HS-5 (cell line): Measurements from ENCODE around the gene CARS1.

Experiments used
- DNase-seq: peaks from one replicate; pipeline ENCODE4 v3.0.0-alpha.2; 2012; ENCODE audit warnings: low read depth

Gene CARS1

DNA sequence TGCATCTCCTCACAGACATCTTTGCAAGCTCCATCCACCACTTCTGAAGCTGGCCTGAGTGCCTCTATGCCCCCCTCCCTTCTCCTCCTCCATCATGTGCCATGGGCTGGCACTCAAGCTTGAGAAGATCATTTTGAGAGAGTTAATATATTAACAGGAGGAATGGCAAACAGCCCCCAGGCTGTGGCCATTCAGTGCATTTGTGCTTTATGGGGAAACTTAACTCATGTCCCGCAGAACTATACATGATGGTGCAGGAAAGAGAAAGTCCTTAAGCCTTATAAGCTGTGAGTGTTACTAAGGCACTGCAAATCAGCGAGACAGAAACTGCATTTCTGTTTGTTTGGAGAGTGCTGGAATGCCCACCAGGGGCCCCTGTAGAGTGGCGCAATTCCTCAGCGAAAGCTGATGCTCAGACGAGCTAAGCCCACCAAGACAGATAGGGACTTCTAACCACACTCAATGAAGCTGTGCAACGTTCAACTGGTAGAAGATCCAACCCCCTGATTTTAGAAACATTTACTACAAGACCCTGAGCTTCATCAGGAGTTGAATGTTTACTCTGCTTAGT, 101.2 kb downstream of the CARS1 start:
- no peak for DNase-seq

- no peak for DNase-seq
Measured at GRCh38 chr11:2954263-2954662, 103.0 kb downstream of the CARS1 start.

DNA sequence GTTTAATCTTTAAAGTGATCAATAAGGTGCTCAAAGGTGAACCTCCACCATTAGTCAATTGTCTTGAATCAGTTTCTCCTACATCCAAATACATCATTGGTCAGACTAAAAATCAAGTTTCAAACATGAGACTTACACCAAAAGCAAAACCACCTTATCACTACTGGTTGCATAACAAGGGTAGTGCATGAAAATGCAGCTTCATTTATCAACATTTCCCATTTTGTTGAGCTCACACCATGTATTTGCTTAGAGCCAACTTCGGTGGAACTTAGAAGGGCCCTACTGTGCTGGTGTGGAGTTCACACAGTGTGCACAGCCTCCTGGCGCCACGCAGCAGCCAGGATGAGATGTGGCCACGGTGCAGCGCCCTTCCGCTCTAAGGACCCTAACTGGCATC, 104.9 kb downstream of the CARS1 start:
- DNase-seq = no peak

GRCh38 chr11:2951231-2952110, 105.8 kb downstream of the CARS1 start:
- no peak for DNase-seq
